Thyroid gland (tissue), 4 donors: ENCODE measurements around the gene ATF6.

Experiments used
- CTCF ChIP-seq, 6 experiments: fragments of 200-600 bp in 3 of 6; fragments of 450-650 bp in 3 of 6; sonication (generic) in 3 of 6; IDR thresholded peaks; one replicate each; pipeline ENCODE4 v1.5.1; 2016 to 2019; ENCODE audit warnings: antibody characterized with exemption in 6 of 6, mild to moderate bottlenecking in 2 of 6, inconsistent platforms in 1 of 6, moderate library complexity in 1 of 6
- POLR2A ChIP-seq, 2 donors: fragments of 450-650 bp; IDR thresholded peaks; one replicate each; pipeline ENCODE4 v1.6.1; 2017; ENCODE audit warnings: antibody characterized with exemption in 2 of 2, mild to moderate bottlenecking in 2 of 2, moderate library complexity in 1 of 2

DNA sequence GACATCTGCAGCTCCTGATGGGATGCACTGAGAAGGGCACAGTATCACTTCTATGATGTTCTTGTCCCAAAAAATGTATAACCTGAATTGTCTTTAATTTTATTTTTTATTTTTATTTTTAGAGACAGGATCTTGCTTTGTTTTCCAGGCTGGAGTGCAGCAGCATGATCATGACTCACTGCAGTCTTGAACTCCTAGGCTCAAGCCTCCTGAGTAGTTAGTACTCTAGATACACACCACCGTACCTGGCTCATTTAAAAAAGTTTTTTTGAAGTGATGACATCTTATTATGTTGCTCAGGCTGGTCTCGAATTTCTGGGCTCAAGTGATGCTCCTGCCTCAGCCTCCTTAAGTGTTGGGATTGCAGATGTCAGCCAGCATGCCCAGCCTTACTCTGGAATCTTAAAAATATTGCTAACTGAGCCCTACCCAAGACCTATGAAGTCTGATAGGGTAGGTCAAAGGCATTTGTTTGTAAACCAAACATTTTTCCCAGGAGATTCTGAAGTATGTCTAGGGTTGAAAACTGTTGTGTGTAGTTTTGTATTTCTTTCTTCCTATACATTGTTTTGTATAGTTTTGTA, 68.9 kb downstream of the ATF6 start:
- TF ChIP-seq CTCF (IDR thresholded peaks at IDR 0.05) (no peak), POLR2A (IDR thresholded peaks at IDR 0.05) (no peak)
